Neural progenitor cell (in vitro differentiated cells): ENCODE measurements around the gene SIGLEC1. TPM values are rescaled to one million over a fixed set of nuclear protein-coding genes. Genes with fewer than 3 reads are reported as not detected.

Source experiments
- DNase-seq: peaks from one replicate; pipeline ENCODE4 v3.0.0-alpha.2; 2016; ENCODE audit warnings: low spot score
- H2AFZ ChIP-seq: fragments of 200-600 bp; sonication (generic); replicated peaks from 2 replicates; pipeline ENCODE4 v1.6.1; 2016; ENCODE audit warnings: antibody characterized with exemption
- H3F3A ChIP-seq: fragments of 200-600 bp; sonication (generic); 2 replicates; pipeline ENCODE4 v1.6.1; 2016; ENCODE audit warnings: antibody characterized with exemption, low read depth
- H3K27ac ChIP-seq: fragments of 200-600 bp; sonication (generic); 2 replicates; pipeline ENCODE4 v1.5.1; 2016; ENCODE audit warnings: mild to moderate bottlenecking
- H3K27me3 ChIP-seq: fragments of 200-600 bp; sonication (generic); 2 replicates; pipeline ENCODE4 v1.6.1; 2016; ENCODE audit warnings: mild to moderate bottlenecking, moderate library complexity
- H3K36me3 ChIP-seq: fragments of 200-600 bp; sonication (generic); 2 replicates; pipeline ENCODE4 v1.5.1; 2016
- H3K4me1 ChIP-seq: fragments of 200-600 bp; sonication (generic); 2 replicates; pipeline ENCODE4 v1.6.1; 2016; ENCODE audit warnings: mixed run types
- H3K4me2 ChIP-seq: fragments of 200-600 bp; sonication (generic); 2 replicates; pipeline ENCODE4 v1.6.1; 2016
- H3K4me3 ChIP-seq: fragments of 200-600 bp; sonication (generic); 2 replicates; pipeline ENCODE4 v1.5.1; 2016
- H3K79me2 ChIP-seq: fragments of 200-600 bp; sonication (generic); 2 replicates; pipeline ENCODE4 v1.6.1; 2016; ENCODE audit warnings: low read depth
- H3K9ac ChIP-seq: fragments of 200-600 bp; sonication (generic); 2 replicates; pipeline ENCODE4 v1.6.1; 2016
- H3K9me3 ChIP-seq: fragments of 200-600 bp; sonication (generic); 2 replicates; pipeline ENCODE4 v1.5.1; 2016; ENCODE audit warnings: low read depth
- H4K20me1 ChIP-seq: fragments of 200-600 bp; sonication (generic); 2 replicates; pipeline ENCODE4 v1.6.1; 2016; ENCODE audit warnings: low read depth
- H3K27ac Mint-ChIP-seq: 3 replicates; pipeline ENCODE4 v1.8.0; 2021; ENCODE audit warnings: mixed read lengths
- H3K27me3 Mint-ChIP-seq: 2 replicates; pipeline ENCODE4 v1.8.0; 2022; ENCODE audit warnings: low read depth, mild to moderate bottlenecking, inconsistent platforms, moderate library complexity, mixed read lengths; ENCODE audit not compliant: insufficient read depth
- H3K36me3 Mint-ChIP-seq: 3 replicates; pipeline ENCODE4 v1.8.0; 2021; ENCODE audit warnings: mixed read lengths
- H3K4me1 Mint-ChIP-seq: 3 replicates; pipeline ENCODE4 v1.8.0; 2021; ENCODE audit warnings: mixed read lengths
- H3K4me3 Mint-ChIP-seq: 3 replicates; pipeline ENCODE4 v1.8.0; 2021; ENCODE audit warnings: mild to moderate bottlenecking, moderate library complexity, mixed read lengths
- H3K9me3 Mint-ChIP-seq: 3 replicates; pipeline ENCODE4 v1.8.0; 2020; ENCODE audit warnings: mixed read lengths
- CTCF ChIP-seq: fragments of 200-600 bp; sonication (generic); IDR thresholded peaks from 2 replicates; pipeline ENCODE4 v1.5.1; 2017; ENCODE audit warnings: antibody characterized with exemption, mild to moderate bottlenecking
- EZH2 ChIP-seq: fragments of 200-600 bp; sonication (generic); IDR thresholded peaks from 2 replicates; pipeline ENCODE4 v1.6.1; 2017; ENCODE audit warnings: antibody characterized with exemption, mild to moderate bottlenecking, moderate library complexity
- EZH2phosphoT487 ChIP-seq: fragments of 200-600 bp; sonication (generic); IDR thresholded peaks from 2 replicates; pipeline ENCODE4 v1.6.1; 2017; ENCODE audit warnings: antibody characterized with exemption
- total RNA-seq: library from RNA; depleted of rRNA; stranded (reverse); fragments of >200 nt; gene quantifications from 2 replicates; pipeline ENCODE4 v1.2.3, GENCODE V29; 2015; ENCODE audit warnings: low replicate concordance

The SIGLEC1 gene
- total RNA-seq, 1 donor from 2014 or later = not detected

GRCh38 chr20:3749087-3749688, 36.8 kb upstream of the SIGLEC1 start:
- no peak overlapping the region for H3K27ac ChIP-seq
- H3K9ac ChIP-seq = no peak overlapping the region
- no peaks in the 10 kb centered on the region for H3K9me3 ChIP-seq
- no peak overlapping the region for H3K4me3 Mint-ChIP-seq
- peaks cover 26% of the 10 kb centered on the region for H3F3A ChIP-seq
- H3K36me3 Mint-ChIP-seq = peaks cover 7% of the 10 kb centered on the region
- H3K27ac Mint-ChIP-seq = no peak overlapping the region
- H3K4me2 ChIP-seq = peak overlapping the region; percentile 77
- peaks cover 47% of the 10 kb centered on the region for H3K27me3 Mint-ChIP-seq
- no peaks in the 10 kb centered on the region for H3K79me2 ChIP-seq
- H3K4me1 ChIP-seq = peaks cover 4% of the 10 kb centered on the region
- H3K27me3 ChIP-seq = peaks cover 88% of the 10 kb centered on the region
- DNase-seq = no peak
- H3K9me3 Mint-ChIP-seq = peaks cover 11% of the 10 kb centered on the region
- peaks cover 13% of the 10 kb centered on the region for H3K4me1 Mint-ChIP-seq
- no peaks in the 10 kb centered on the region for H3K36me3 ChIP-seq
- H3K4me3 ChIP-seq = peak overlapping the region; percentile 37
- TF ChIP-seq CTCF = no peak
- peaks cover 25% of the 10 kb centered on the region for H4K20me1 ChIP-seq
- H2AFZ ChIP-seq = peak overlapping the region; percentile 54

GRCh38 chr20:3748073-3748472, 35.7 kb upstream of the SIGLEC1 start:
- H3K27me3 ChIP-seq = peaks cover 99% of the 10 kb centered on the region

GRCh38 chr20:3747471-3747870, 35.1 kb upstream of the SIGLEC1 start:
- no peak overlapping the region for H3K4me2 ChIP-seq
- H3K9ac ChIP-seq = no peak overlapping the region
- TF ChIP-seq EZH2 = no peak
- no peak for TF ChIP-seq EZH2phosphoT487
- H3K4me1 ChIP-seq = peaks cover 4% of the 10 kb centered on the region
- no peaks in the 10 kb centered on the region for H3K79me2 ChIP-seq
- H2AFZ ChIP-seq = no peak overlapping the region
- no peaks in the 10 kb centered on the region for H3K36me3 ChIP-seq
- DNase-seq = no peak
- Mint-ChIP-seq H3K36me3 (peaks cover 5% of the 10 kb centered on the region), H3K9me3 (peaks cover 13% of the 10 kb centered on the region), H3K4me1 (peaks cover 8% of the 10 kb centered on the region), H3K27me3 (peaks cover 42% of the 10 kb centered on the region), H3K27ac (no peak overlapping the region), H3K4me3 (no peak overlapping the region)
- H3K27ac ChIP-seq = no peak overlapping the region
- H3K4me3 ChIP-seq = no peak overlapping the region
- H3F3A ChIP-seq = peaks cover 21% of the 10 kb centered on the region
- H3K9me3 ChIP-seq = no peaks in the 10 kb centered on the region
- H4K20me1 ChIP-seq = peaks cover 20% of the 10 kb centered on the region
- peaks cover 93% of the 10 kb centered on the region for H3K27me3 ChIP-seq

More at GRCh38 chr20:3748073-3748472, 35.7 kb upstream of the SIGLEC1 start:
- no peaks in the 10 kb centered on the region for H3K79me2 ChIP-seq
- H3K4me1 ChIP-seq = peaks cover 4% of the 10 kb centered on the region
- Mint-ChIP-seq H3K4me1 (peaks cover 11% of the 10 kb centered on the region), H3K4me3 (no peak overlapping the region), H3K9me3 (peaks cover 13% of the 10 kb centered on the region), H3K27ac (no peak overlapping the region), H3K36me3 (peaks cover 5% of the 10 kb centered on the region), H3K27me3 (peaks cover 47% of the 10 kb centered on the region)
- H4K20me1 ChIP-seq = peaks cover 25% of the 10 kb centered on the region
- H3K9me3 ChIP-seq = no peaks in the 10 kb centered on the region
- no peak overlapping the region for H3K4me2 ChIP-seq
- H3F3A ChIP-seq = peaks cover 26% of the 10 kb centered on the region
- H3K36me3 ChIP-seq = no peaks in the 10 kb centered on the region
- no peak for DNase-seq
- H2AFZ ChIP-seq = no peak overlapping the region
- H3K9ac ChIP-seq = no peak overlapping the region
- no peak overlapping the region for H3K27ac ChIP-seq
- no peak for TF ChIP-seq EZH2phosphoT487
- TF ChIP-seq EZH2 = no peak
- no peak for TF ChIP-seq CTCF
- no peak overlapping the region for H3K4me3 ChIP-seq

GRCh38 chr20:3745686-3746173, 33.3 kb upstream of the SIGLEC1 start:
- peaks cover 3% of the 10 kb centered on the region for H3F3A ChIP-seq
- peak overlapping the region; percentile 51 for H3K4me3 ChIP-seq
- H3K27me3 Mint-ChIP-seq = peaks cover 33% of the 10 kb centered on the region
- peaks cover under 1% of the 10 kb centered on the region for H3K4me1 Mint-ChIP-seq
- peak overlapping the region; percentile 76 for H3K4me2 ChIP-seq
- H2AFZ ChIP-seq = no peak overlapping the region
- peaks cover 9% of the 10 kb centered on the region for H4K20me1 ChIP-seq
- peaks cover 10% of the 10 kb centered on the region for H3K9me3 Mint-ChIP-seq
- H3K27ac ChIP-seq = no peak overlapping the region
- no peaks in the 10 kb centered on the region for H3K9me3 ChIP-seq
- H3K79me2 ChIP-seq = no peaks in the 10 kb centered on the region
- H3K36me3 ChIP-seq = no peaks in the 10 kb centered on the region
- peaks cover 4% of the 10 kb centered on the region for H3K4me1 ChIP-seq
- TF ChIP-seq EZH2phosphoT487 (no peak), CTCF (no peak), EZH2 (no peak)
- peaks cover under 1% of the 10 kb centered on the region for H3K36me3 Mint-ChIP-seq
- no peak for DNase-seq
- H3K27ac Mint-ChIP-seq = no peak overlapping the region
- H3K27me3 ChIP-seq = peaks cover 76% of the 10 kb centered on the region
- no peak overlapping the region for H3K9ac ChIP-seq
- no peak overlapping the region for H3K4me3 Mint-ChIP-seq
